ENCODE data around the gene CLCN4. TPM values are rescaled to one million over a fixed set of nuclear protein-coding genes. Genes with fewer than 3 reads are reported as not detected.

The CLCN4 gene
- total and polyA plus RNA-seq, 10 of the 15 experiments (the other 5 are each of a cell fraction or from before 2014, with no cell fraction given): 0.90 to 6.9 (median 2.9) TPM

DNA sequence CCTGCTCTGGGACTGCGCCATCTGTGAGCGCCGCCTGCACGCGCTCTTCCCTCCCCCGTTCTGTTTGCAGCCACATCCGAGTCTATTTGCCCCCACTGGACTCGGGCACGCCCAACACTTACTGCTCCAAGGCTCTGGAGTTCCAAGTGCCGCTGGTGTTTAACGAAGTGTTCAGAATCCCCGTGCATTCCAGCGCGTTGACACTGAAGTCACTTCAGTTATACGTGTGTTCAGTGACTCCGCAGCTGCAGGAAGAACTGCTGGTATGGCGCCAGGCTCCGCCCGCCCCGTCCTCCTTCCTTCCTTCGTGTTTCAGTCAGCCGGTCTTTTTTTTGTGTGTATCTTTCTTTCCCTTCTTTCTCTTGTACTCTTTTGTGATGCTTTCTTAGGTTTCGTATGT is 30.7 kb upstream of the CLCN4 start (continued):
- TF ChIP-seq, protein P1, sequence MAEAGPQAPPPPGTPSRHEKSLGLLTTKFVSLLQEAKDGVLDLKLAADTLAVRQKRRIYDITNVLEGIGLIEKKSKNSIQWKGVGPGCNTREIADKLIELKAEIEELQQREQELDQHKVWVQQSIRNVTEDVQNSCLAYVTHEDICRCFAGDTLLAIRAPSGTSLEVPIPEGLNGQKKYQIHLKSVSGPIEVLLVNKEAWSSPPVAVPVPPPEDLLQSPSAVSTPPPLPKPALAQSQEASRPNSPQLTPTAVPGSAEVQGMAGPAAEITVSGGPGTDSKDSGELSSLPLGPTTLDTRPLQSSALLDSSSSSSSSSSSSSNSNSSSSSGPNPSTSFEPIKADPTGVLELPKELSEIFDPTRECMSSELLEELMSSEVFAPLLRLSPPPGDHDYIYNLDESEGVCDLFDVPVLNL (IDR thresholded peaks at IDR 0.05; ENCODE audit: low read depth, low read length): no peak
- TF ChIP-seq CBFB (IDR thresholded peaks at IDR 0.05; ENCODE audit: low read depth): no peak
- TF ChIP-seq, protein P2, sequence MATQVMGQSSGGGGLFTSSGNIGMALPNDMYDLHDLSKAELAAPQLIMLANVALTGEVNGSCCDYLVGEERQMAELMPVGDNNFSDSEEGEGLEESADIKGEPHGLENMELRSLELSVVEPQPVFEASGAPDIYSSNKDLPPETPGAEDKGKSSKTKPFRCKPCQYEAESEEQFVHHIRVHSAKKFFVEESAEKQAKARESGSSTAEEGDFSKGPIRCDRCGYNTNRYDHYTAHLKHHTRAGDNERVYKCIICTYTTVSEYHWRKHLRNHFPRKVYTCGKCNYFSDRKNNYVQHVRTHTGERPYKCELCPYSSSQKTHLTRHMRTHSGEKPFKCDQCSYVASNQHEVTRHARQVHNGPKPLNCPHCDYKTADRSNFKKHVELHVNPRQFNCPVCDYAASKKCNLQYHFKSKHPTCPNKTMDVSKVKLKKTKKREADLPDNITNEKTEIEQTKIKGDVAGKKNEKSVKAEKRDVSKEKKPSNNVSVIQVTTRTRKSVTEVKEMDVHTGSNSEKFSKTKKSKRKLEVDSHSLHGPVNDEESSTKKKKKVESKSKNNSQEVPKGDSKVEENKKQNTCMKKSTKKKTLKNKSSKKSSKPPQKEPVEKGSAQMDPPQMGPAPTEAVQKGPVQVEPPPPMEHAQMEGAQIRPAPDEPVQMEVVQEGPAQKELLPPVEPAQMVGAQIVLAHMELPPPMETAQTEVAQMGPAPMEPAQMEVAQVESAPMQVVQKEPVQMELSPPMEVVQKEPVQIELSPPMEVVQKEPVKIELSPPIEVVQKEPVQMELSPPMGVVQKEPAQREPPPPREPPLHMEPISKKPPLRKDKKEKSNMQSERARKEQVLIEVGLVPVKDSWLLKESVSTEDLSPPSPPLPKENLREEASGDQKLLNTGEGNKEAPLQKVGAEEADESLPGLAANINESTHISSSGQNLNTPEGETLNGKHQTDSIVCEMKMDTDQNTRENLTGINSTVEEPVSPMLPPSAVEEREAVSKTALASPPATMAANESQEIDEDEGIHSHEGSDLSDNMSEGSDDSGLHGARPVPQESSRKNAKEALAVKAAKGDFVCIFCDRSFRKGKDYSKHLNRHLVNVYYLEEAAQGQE (IDR thresholded peaks at IDR 0.05; ENCODE audit: low read depth, low read length): no peak

DNA sequence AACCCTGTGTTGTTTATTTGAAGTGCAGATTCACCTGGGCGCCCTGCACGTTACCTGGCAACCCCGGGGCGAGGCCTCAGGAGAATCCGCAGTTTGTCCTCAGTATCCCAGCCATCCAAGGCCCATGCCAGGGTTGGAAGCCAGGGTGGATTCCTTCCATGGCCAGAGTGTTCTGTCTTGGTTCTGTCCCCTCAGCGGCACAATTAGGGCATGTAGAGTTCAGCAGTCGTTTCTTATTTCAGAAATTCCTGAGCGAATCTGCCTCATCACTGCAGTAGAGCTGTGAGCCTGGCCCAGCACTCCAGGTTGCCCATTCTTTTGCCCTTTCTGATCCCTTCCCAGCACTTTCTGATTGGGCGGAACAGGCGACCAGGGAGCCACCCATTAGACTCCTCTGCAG is 29.9 kb upstream of the CLCN4 start:
- no peaks in the 10 kb centered on the region for H4K20me1 ChIP-seq (ENCODE audit: control insufficient read depth, insufficient read depth)
- TF ChIP-seq CEBPB (IDR thresholded peaks at IDR 0.05; ENCODE audit: borderline replicate concordance in 1 of 2, low read depth in 2 of 2, low read length in 2 of 2): no peak
- TF ChIP-seq SUZ12 (IDR thresholded peaks at IDR 0.05; ENCODE audit: unreplicated experiment): no peak
- no peak for TF ChIP-seq GABPA (IDR thresholded peaks at IDR 0.05; ENCODE audit: low read depth)
- no peak for TF ChIP-seq SMAD5 (IDR thresholded peaks at IDR 0.05; ENCODE audit: low read depth)
- no TSS peak for BruUV-seq (replicated peaks)
- H3K4me3 ChIP-seq: no peak overlapping the region
- no peak overlapping the region for H3K4me2 ChIP-seq (ENCODE audit: control insufficient read depth, insufficient read depth)
- 45% methylated on average over 10 of the region's 10 CpGs for WGBS (ENCODE audit: insufficient coverage, insufficient replicate concordance, low lambda C conversion rate, missing lambda C conversion rate)
- FAIRE-seq: no peak
- SMC1A ChIA-PET (ENCODE audit: uncharacterized antibody, unreplicated experiment): no interaction called here
- no peaks in the 10 kb centered on the region for H3K79me2 ChIP-seq (ENCODE audit: control insufficient read depth, insufficient read depth, low read length)
- intact Hi-C loops (cut with micrococcal nuclease; ENCODE audit: unreplicated experiment) (no loop called here), in situ Hi-C loops (cut with MboI) (no loop called here)
- no peaks in the 10 kb centered on the region; the same call in 2 of the 3 replicates for H3K9me3 ChIP-seq (replicated peaks; ENCODE audit: control insufficient read depth, insufficient read depth, low read length)
- CTCF ChIA-PET: interaction anchor here (1.2 kb wide), 1 partner anchor 9 kb away, joined by 4 read pairs; no protein-coding TSS in a partner anchor
- no peak for ATAC-seq
- POLR2A ChIA-PET: no interaction called here
- no peak overlapping the region for H3K9ac ChIP-seq (ENCODE audit: control insufficient read depth, insufficient read depth, low read length)
- RAD21 ChIA-PET (ENCODE audit: unreplicated experiment): no interaction called here
- H3K4me1 ChIP-seq (ENCODE audit: control insufficient read depth, insufficient read depth, low read length): no peaks in the 10 kb centered on the region; the same call in 1 of the 2 replicates
- no peak overlapping the region for H3K27ac ChIP-seq (ENCODE audit: control insufficient read depth, insufficient read depth)
- H3K27me3 ChIP-seq (replicated peaks in 1 of 2; ENCODE audit: control insufficient read depth in 2 of 2, insufficient read depth in 2 of 2, low read length in 1 of 2): no peaks in the 10 kb centered on the region
- H3K36me3 ChIP-seq (ENCODE audit: control insufficient read depth in 2 of 2, insufficient read depth in 2 of 2, low read length in 1 of 2): peaks cover 0 to 3% of the 10 kb centered on the region in 2 experiments; a peak in 2 of 4 replicates
- DNase-seq (ENCODE audit: low read depth, low spot score): no peak
- no peak overlapping the region for H2AFZ ChIP-seq (ENCODE audit: control insufficient read depth, low read depth, low read length)

All from GM12878 (cell line).